Upper lobe of right lung (tissue), 1 donor: Measurements from ENCODE around the gene LASP1. TPM values are rescaled to one million over a fixed set of nuclear protein-coding genes. Genes with fewer than 3 reads are reported as not detected.

Experiments
- ATAC-seq: fragments of 200-7000 bp; cut with Tn5 transposase; one replicate; pipeline ENCODE4 v1.9.1; 2020; ENCODE audit warnings: mild to moderate bottlenecking, moderate library complexity
- DNase-seq: peaks from one replicate; pipeline ENCODE4 v3.0.0-alpha.2; 2020
- H3K27ac ChIP-seq: fragments of 200-600 bp; one replicate; pipeline ENCODE4 v1.8.0; 2022
- H3K27me3 ChIP-seq: fragments of 200-600 bp; one replicate; pipeline ENCODE4 v1.8.0; 2022; ENCODE audit warnings: mild to moderate bottlenecking
- H3K36me3 ChIP-seq: fragments of 200-600 bp; one replicate; pipeline ENCODE4 v1.8.0; 2022
- H3K4me1 ChIP-seq: fragments of 200-600 bp; one replicate; pipeline ENCODE4 v1.8.0; 2022
- H3K4me3 ChIP-seq: fragments of 200-600 bp; one replicate; pipeline ENCODE4 v1.8.0; 2022; ENCODE audit warnings: mild to moderate bottlenecking
- H3K9me3 ChIP-seq: fragments of 200-600 bp; one replicate; pipeline ENCODE4 v1.8.0; 2022
- CTCF ChIP-seq: fragments of 200-600 bp; IDR thresholded peaks from one replicate; pipeline ENCODE4 v1.8.0; 2022; ENCODE audit warnings: antibody characterized with exemption
- intact Hi-C: fragments of 100-400 bp; cut with DNase I; formaldehyde crosslinking; loops from one replicate; pipeline ENCODE4 v1.11.0; 2022
- microRNA-seq: library from miRNA; unstranded; fragments of <30 nt; microRNA quantifications from one replicate; pipeline ENCODE4 v1.2.0, GENCODE V29; 2020; ENCODE audit warnings: borderline microRNAs expressed
- total RNA-seq: library from RNA; stranded (reverse); fragmentation: NEBNext Ultra II Directional; extraction: Animal tissue kit (Norgen Biotek cat#: 25700); gene quantifications from one replicate; pipeline ENCODE4 v1.2.1, GENCODE V29; 2021
- donor health status: DM: no; HTN: yes; CAD: no; lungs with severe emphysema.

The LASP1 gene
- total RNA-seq, 1 donor from 2014 or later = 158 TPM

DNA sequence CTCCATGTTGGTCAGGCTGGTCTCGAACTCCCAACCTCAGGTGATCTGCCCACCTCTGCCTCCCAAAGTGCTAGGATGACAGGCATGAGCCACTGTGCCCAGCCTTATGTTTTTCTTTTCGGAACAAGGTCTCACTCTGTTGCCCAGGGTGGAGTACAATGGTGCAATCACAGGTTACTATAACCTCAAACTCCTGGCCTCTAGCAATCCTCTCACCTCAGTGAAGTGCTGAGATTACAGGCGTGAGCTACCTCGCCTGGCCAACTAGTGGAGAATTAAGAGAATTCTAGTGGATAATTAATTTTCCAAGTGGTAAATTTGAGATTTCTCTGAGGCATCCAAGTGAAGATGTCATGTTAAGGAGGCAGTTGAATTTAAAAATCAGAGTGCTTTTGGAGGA, 100.3 kb downstream of the LASP1 start:
- Histone ChIP-seq H3K36me3 (no peaks in the 10 kb centered on the region), H3K9me3 (no peaks in the 10 kb centered on the region), H3K4me1 (no peaks in the 10 kb centered on the region), H3K4me3 (no peak overlapping the region), H3K27ac (no peak overlapping the region), H3K27me3 (no peaks in the 10 kb centered on the region)
- no peak for DNase-seq
- TF ChIP-seq CTCF = no peak
- intact Hi-C loops = no loop called here
- ATAC-seq = peak; percentile 42

DNA sequence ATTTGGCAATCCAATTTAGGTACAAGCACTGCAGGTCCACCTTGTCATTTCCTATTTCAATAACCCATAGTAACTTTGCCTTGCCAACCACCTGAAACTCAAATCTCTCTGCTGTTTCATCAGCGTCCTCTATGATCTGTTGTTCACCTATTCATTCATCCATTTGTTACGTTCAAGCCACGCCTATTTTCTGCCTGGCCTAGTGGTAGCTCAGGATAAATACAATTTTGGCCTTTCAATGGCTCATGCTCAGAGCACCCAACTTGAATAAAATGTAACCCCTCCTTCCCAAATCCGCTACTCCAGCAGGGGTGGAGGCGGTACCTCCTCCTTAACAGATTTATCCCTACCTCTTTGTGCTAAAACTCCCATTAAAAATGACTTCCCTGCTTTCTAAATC, 100.9 kb downstream of the LASP1 start:
- ATAC-seq (no peak), DNase-seq (no peak)
- TF ChIP-seq CTCF = no peak
- no peak overlapping the region for H3K27ac ChIP-seq
- no peaks in the 10 kb centered on the region for H3K27me3 ChIP-seq
- H3K4me1 ChIP-seq = no peaks in the 10 kb centered on the region
- no peak overlapping the region for H3K4me3 ChIP-seq
- no peaks in the 10 kb centered on the region for H3K36me3 ChIP-seq
- intact Hi-C loops = no loop called here
- no peaks in the 10 kb centered on the region for H3K9me3 ChIP-seq

Small RNA genes lying within 50 kb of the gene (microRNA-seq; reads per million reads assigned to microRNA genes)
- not detected for gene MIR4727
- gene MIR6779 = not detected

Other genes with a start within 250 kb of the LASP1 start
- 2.1 TPM for gene EPOP, start 195.1 kb upstream of the LASP1 start, total RNA-seq
- 133 TPM for gene MLLT6, start 164.8 kb upstream of the LASP1 start, total RNA-seq
- gene CISD3, start 139.7 kb upstream of the LASP1 start, total RNA-seq = 29.7 TPM
- gene PCGF2, start 121.7 kb upstream of the LASP1 start, total RNA-seq = 59.1 TPM
- 127 TPM for gene PSMB3, start 117.3 kb upstream of the LASP1 start, total RNA-seq
- 50.5 TPM for gene PIP4K2B, start 70.5 kb upstream of the LASP1 start, total RNA-seq
- gene CWC25, start 44.7 kb upstream of the LASP1 start, total RNA-seq = 22.2 TPM
- 1,142 TPM for gene RPL23, start 16.3 kb upstream of the LASP1 start, total RNA-seq
- not detected for gene FBXO47, start 97.3 kb downstream of the LASP1 start, total RNA-seq